Activated CD4-positive, alpha-beta T cell treated with anti-CD3 and anti-CD28 coated beads, Interleukin-2, amount 50 U/mL, for 24 hours (primary cell): ENCODE data around the gene DDAH2.
A peak's percentile ranks its signal among the peaks of the same experiment; 100 is the strongest.

ENCODE experiments used
- DNase-seq, 2 donors: peaks; one replicate each; pipeline ENCODE4 v3.0.0-alpha.2; 2020; ENCODE audit warnings: low read depth in 1 of 2, low spot score in 1 of 2

The DDAH2 gene

DNA sequence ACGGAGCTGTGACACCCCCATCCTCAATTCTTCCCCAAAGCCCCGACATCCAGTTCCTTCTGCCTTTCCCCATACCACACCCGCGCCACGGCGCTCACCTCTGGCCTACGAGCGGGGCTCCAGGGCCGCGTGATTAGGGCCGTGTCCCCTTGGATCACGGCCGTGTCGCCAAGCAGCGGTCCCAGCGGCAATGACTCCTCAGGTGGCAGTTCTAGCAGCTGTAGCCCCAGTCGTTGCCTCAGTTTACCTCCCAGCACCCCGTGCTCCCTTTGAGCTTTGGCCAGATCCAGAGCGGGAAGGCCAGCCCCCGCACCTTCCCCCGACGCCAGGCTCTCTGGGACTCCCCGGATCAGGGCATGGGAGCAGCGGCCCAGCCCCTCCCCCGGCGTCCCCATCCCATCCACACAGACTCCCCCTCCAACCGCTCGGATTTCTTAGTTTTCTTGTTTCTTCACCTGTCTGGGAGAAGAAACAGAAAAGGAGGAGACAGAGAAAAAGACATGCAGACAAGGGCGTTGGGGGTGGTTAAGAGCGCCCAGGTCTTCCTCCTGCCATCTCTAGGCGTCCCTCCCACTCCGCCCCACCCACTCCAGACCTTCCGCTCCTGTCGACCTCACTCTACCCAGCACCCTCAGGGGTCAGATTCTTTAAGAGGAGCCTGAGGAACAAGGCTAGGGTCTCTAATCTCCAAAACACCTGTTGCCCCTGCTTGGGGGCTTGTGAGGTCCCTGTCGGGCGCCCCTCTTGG, at the start of gene DDAH2:
Gene DDAH2, minus strand, starts transcription at position 533 of the 748 bp plus-strand sequence. Its CDS starts 138 bp downstream, at position 395.
- no peak for DNase-seq

DNA sequence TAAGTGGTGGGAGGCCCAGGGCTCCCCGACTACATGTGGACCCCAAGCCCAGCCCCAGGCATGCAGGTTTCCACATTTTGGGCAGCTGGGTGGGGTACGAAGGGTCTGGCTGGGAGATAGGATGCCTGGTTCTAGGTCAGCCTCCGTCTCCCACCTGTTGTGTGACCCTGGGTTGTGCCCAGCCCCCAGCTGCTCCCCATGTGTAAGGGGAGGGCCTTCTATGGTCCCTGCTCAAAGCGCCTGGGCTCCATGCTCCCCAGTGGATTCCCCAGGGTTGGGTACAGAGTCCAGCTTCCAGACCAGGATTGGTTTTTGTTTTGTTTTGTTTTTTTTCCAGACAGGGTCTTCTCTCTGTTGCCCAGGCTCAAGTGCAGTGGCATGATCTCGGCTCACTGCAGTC, 49.1 kb upstream of the DDAH2 start:
- no peak for DNase-seq

DNA sequence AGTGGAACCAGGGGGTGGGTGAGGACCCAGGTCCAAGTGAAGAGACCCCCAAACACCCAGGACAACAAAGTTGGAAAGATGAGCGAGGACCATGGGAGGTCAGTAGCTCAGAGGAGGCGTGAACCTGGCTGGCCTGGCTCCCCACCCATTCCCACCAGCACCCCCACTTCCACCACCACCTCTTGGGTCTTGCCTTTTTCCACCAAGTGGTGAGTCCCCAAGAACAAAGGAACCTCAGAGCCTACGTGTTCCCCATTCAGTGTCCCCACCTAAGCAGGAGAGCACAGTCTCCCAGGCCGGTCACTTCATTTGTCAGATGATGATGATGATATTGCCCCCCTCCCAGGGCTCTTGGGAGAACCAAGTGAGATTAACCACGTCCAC, 48.6 kb upstream of the DDAH2 start:
- no peak for DNase-seq

DNA sequence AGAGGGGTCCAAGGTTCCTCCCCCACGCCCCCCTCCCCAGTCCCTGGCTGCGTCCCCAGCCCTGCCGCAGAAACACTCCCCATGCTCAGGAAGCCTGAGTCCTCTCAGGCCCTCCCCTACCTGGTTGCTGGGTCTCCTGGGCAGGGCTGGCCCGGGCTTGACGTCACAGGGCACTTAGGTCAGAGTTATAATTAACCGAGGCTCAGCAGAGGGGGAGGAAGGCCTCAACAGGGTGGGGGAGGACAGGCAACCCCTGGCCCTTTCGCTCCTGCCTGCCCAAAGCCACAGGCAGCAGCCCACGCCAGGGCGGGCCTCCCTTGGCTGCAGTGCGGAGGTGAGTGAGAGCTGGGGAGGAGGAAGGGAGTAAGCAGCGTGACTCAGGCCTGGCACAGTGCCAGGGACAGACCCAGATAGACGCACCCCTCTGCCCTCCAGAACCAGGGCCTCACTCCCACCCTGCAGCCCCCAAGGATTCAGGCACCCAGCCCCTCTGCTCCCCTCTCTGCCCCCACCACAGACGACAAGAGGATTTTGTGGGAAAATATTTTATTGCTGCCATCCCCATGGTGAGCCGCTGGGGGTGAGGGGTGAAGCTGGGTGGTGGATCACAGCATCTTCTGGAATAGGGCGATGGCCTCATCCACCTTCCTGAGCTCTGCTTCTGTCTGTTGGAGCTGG, 48.0 kb upstream of the DDAH2 start, which contains the start of gene VWA7:
Gene VWA7, minus strand, starts transcription at position 340 of the 678 bp plus-strand sequence. CDS start 549 bp downstream, outside the sequence.
- DNase-seq, result peak; percentile 60 to 62

GRCh38 chr6:31776485-31776988, 47.4 kb upstream of the DDAH2 start:
- no peak for DNase-seq

DNA sequence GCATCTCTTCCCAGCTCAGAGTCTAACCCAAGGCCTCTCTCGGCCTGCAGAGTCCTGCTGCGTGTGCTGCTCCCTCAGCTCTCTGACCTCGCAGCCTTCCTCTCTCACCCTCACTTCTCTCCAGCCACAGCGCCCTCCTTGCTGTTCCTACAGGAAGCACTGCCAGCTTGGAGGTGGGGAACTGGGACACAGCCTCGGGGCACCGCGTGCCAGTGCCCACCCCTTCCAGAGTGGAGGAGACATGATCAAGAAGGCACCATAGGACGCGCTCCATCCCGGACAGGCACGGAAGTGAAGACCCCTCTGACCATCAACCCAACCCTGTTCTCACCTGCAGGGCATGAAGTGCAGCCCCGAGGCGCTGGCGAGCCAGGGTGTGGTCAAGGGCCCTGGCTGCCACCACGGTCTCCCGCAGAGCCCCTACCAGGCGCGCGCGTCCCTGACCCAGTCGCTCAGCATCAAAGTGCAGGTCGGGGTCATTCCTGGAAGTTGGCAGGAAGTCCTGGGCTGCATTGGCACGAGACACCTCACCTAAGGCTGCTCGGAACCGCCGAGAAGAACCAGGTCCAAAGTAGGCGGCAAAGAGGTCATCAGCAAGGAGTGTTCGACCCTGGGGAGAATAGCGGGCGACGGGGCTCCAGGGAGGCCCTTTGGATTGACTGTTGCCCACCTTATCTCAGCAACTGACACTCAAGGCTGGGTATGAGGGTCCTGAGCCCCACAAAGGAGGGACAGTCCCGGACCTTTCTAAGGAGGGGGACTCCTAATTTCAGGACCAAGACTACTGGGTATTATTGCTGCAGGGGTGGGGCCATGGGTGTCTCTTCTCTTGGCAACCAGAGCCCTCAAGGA, 46.8 kb upstream of the DDAH2 start:
- no peak for DNase-seq

GRCh38 chr6:31775184-31775583, 46.1 kb upstream of the DDAH2 start:
- DNase-seq, result no peak

DNA sequence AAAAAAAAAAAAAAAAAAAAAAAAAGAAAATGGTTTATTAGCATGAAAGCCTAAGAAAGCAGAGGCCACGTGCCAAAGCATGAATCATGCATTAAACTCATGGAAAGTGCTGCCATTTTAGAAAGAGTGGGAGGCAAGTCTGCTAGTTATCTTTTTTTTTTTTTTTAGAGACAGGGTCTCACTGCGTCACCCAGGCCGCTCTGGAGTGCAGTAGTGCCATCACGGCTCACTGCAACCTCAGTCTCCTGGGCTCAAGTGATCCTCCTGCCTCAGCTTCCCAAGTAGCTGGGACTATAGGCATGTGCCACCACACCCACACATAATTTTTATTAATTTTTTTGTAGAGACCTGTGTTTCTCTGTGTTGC, 42.9 kb upstream of the DDAH2 start:
- peak in 1 of 2 donors; percentile 40 for DNase-seq

DNA sequence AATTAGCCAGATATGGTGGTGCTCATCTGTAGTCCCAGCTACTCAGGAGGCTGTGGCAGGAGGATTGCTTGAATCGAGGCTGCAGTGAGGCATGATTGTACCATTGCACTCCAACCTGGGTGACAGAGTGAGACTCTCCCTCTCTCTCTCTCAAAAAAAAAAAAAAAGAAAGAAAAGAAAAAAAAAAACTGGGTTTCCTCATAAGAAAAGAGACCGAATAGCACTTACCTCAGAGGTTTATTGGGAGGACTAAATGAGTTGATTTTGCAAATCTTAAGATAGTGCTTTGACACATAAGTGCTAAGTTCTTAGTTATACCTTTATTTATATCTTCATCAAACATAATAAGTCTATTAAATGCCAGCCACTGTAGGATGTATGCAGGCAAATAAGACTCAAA, 41.8 kb upstream of the DDAH2 start:
- no peak for DNase-seq

- DNase-seq, result peak; percentile 69 to 76
Measured at GRCh38 chr6:31769684-31770371, 40.7 kb upstream of the DDAH2 start.

GRCh38 chr6:31768363-31769257, 39.5 kb upstream of the DDAH2 start:
- no peak for DNase-seq

- DNase-seq, result no peak
Measured at GRCh38 chr6:31767096-31767645, 38.1 kb upstream of the DDAH2 start.

DNA sequence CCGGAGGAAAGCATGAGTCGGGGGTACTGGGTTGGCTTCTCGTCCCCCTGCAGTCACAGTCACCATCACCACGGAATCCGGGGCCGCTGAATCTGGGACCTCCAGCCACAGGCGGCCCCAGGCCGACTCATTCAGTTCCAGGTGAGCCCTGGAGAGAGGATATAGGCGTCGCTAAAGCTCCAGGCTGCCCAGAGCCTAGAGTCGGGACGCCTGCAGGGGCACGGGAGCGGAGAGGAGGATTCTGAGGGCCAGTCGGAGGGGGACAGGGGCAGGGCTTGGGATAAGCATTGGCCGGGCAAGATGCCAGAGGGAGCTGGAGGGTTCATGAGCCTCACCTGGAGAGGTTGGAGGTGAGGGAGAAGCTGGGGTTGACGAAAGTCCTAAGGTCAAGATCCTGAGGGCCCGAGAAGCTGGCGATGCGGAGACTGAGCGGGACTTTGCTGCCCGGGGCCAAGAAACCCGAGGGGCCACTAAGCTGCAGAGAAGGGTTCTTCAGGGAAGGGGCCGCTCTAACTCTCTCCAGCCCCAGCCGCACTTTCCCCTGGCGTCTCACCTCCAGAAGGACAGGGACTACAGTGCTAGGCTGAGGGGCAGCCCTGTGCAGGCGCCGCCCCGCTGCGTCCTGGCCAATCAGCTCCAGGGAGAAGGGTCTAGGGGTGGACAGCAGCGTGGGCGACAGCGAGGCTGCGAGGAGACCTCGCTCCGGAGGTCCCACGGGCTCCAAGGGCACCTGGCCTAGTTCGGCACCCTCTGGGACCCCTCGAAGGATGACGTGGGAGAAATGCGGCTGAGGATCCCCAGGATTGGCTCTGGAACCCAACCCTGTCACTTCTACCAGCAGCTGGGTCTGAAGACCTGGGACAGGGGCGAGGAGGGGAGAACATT, 37.1 kb upstream of the DDAH2 start:
- no peak for DNase-seq

GRCh38 chr6:31765559-31765909, 36.4 kb upstream of the DDAH2 start:
- DNase-seq, result no peak

DNA sequence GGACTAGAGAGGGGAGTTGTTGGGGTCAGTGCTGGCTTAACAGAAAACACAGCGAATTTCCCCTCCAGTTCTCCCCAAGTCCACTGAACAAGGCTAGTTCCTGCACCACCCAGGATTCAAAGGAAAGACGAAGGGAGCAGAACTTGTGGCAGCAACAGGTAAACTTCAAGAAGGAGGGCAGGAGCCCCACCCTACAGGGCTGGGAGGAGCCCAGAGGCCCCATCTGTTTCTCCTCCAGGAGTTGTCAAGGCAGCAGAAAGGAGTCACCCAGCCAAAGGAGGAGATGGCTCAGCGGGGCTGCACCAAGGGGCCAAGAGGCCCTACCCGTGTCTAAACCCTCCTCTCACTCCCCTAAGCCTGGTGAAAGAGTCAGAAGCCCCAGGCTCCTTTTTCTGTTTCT, 35.1 kb upstream of the DDAH2 start:
- no peak for DNase-seq

- no peak for DNase-seq
Measured at GRCh38 chr6:31763619-31763940, 34.5 kb upstream of the DDAH2 start.

DNA sequence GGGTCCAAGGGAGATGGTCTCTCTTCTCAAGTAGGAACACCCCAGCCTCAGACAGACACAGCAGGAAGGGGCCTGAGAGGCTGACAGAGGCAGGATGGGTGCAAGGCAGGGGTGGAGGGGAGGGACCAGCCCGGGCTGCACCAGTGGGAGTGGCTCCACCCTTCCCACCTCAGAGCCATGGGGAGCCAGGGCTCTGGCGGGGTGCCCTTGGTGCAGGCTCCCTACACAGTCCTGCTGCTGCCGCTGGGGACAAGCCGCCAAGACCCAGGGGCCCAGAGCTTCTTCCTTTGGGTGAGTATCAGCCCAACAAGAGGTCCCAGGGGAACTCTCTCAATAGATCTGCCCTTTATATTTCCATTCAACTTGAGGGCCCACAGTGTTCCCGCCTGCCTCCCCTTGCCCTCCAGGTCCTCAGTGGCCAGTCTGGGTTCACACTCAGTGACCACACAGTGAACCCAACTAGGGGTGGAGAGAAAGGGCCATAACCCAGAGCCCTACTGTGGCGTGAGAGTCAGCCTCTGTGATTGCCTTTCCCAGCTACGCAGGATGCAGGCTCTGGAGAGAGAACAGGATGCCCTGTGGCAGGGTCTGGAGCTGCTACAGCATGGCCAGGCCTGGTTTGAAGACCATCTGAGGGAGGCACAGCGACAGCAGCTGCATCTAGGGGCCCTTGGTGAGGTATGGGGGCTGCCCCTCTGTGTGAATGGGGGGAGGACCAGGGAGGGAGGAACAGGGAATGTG, 33.9 kb upstream of the DDAH2 start:
- no peak for DNase-seq

- DNase-seq, result no peak
Measured at GRCh38 chr6:31762356-31762755, 33.3 kb upstream of the DDAH2 start, which contains the start of gene SAPCD1. SAPCD1 (plus strand) TSS chr6:31762656; CDS start chr6:31763055, 399 bp downstream.
